Ishikawa (cell line): ENCODE data around the gene CCR5AS.

Experiments used
- CEBPB ChIP-seq: IDR thresholded peaks from 2 replicates; pipeline ENCODE4 v1.6.1; 2012
- CREB1 ChIP-seq: IDR thresholded peaks from 2 replicates; pipeline ENCODE4 v1.6.1; 2012; ENCODE audit warnings: low read depth
- EGR1 ChIP-seq: IDR thresholded peaks from 2 replicates; pipeline ENCODE4 v1.6.1; 2012
- EP300 ChIP-seq: IDR thresholded peaks from 2 replicates; pipeline ENCODE4 v1.6.1; 2012; ENCODE audit warnings: borderline replicate concordance
- FOXM1 ChIP-seq: IDR thresholded peaks from 2 replicates; pipeline ENCODE4 v1.6.1; 2012; ENCODE audit warnings: low read depth, borderline replicate concordance
- MAX ChIP-seq: IDR thresholded peaks from 2 replicates; pipeline ENCODE4 v1.6.1; 2012
- NFIC ChIP-seq: IDR thresholded peaks from 2 replicates; pipeline ENCODE4 v1.6.1; 2012
- RAD21 ChIP-seq: IDR thresholded peaks from 2 replicates; pipeline ENCODE4 v1.6.1; 2012; ENCODE audit warnings: low read depth
- REST ChIP-seq: IDR thresholded peaks from 2 replicates; pipeline ENCODE4 v1.6.1; 2012; ENCODE audit warnings: low read depth, mild to moderate bottlenecking
- TAF1 ChIP-seq: IDR thresholded peaks from 2 replicates; pipeline ENCODE4 v1.6.1; 2012; ENCODE audit warnings: low read depth, mild to moderate bottlenecking
- TCF12 ChIP-seq: IDR thresholded peaks from 2 replicates; pipeline ENCODE4 v1.6.1; 2012; ENCODE audit warnings: low read depth
- TEAD4 ChIP-seq: IDR thresholded peaks from 2 replicates; pipeline ENCODE4 v1.6.1; 2012
- USF1 ChIP-seq: IDR thresholded peaks from 2 replicates; pipeline ENCODE4 v1.6.1; 2012
- YY1 ChIP-seq: IDR thresholded peaks from 2 replicates; pipeline ENCODE4 v1.6.1; 2012; ENCODE audit warnings: low read depth
- ZBTB7A ChIP-seq: IDR thresholded peaks from 2 replicates; pipeline ENCODE4 v1.6.1; 2012; ENCODE audit warnings: low read depth

The CCR5AS gene

DNA sequence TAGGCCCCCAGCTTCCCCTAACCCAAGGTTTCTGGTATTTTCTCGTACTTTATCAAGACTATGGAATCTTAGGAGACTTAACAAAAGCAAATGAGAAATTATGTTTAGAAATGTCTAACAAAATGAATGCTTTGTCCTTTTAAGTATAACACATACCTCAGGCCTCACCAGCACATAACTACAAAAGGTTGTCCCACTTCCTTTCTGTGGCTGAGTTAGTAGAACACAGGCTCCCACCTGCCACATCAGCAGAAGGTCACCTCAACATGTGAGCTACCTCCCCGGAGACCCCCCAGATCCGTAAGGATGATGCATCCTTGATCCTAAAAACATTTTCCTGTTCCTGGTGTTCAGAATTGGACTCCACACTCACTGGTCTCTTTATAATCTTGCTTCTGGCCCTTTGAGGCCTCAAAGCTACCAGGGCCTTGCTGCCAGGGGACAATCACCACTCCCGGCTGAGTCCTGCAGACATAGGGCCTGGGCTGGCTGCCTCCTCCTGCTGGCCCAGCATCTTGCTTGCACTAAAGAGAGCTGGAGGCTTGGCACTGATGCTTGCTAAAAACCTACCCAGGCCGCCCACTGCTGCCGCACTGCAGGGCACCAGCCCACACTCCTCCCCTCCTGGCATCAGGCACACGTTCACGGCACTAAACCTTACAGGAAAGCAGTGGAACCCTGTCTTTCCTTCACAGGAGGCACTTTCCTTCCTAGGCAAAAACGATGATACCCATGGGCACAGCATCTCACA lies 3.0 kb upstream of the CCR5AS start:
- no peak for TF ChIP-seq EGR1
- no peak for TF ChIP-seq RAD21
- TF ChIP-seq FOXM1 = no peak
- no peak for TF ChIP-seq USF1
- no peak for TF ChIP-seq TEAD4
- no peak for TF ChIP-seq CEBPB
- no peak for TF ChIP-seq YY1
- no peak for TF ChIP-seq ZBTB7A
- TF ChIP-seq EP300 = no peak
- no peak for TF ChIP-seq NFIC
- no peak for TF ChIP-seq MAX
- no peak for TF ChIP-seq TCF12
- no peak for TF ChIP-seq REST

DNA sequence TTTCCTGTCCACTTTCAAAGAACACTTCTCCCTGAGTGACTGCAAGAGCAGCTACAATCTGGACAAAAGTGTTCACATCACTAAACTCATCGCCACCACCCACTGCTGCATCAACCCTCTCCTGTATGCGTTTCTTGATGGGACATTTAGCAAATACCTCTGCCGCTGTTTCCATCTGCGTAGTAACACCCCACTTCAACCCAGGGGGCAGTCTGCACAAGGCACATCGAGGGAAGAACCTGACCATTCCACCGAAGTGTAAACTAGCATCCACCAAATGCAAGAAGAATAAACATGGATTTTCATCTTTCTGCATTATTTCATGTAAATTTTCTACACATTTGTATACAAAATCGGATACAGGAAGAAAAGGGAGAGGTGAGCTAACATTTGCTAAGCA lies 2.0 kb upstream of the CCR5AS start:
- TF ChIP-seq TAF1 (no peak), MAX (no peak), EGR1 (no peak), ZBTB7A (no peak)

DNA sequence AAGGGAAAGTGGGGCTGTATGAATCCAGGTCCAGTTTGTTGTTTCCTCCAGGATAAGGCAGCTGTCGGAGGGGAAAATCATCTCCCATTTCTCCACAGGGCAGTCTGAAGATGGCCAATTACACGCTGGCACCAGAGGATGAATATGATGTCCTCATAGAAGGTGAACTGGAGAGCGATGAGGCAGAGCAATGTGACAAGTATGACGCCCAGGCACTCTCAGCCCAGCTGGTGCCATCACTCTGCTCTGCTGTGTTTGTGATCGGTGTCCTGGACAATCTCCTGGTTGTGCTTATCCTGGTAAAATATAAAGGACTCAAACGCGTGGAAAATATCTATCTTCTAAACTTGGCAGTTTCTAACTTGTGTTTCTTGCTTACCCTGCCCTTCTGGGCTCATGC lies 1.1 kb upstream of the CCR5AS start:
- no peak for TF ChIP-seq TAF1
- no peak for TF ChIP-seq YY1
- no peak for TF ChIP-seq NFIC
- TF ChIP-seq RAD21 = no peak
- no peak for TF ChIP-seq TEAD4
- TF ChIP-seq REST = no peak
- no peak for TF ChIP-seq MAX
- no peak for TF ChIP-seq ZBTB7A
- TF ChIP-seq CREB1 = no peak
- TF ChIP-seq CEBPB = no peak
- no peak for TF ChIP-seq EGR1
- no peak for TF ChIP-seq EP300
- no peak for TF ChIP-seq TCF12
- TF ChIP-seq FOXM1 = no peak
- TF ChIP-seq USF1 = no peak

- TF ChIP-seq MAX = no peak
- no peak for TF ChIP-seq TAF1
- TF ChIP-seq YY1 = no peak
- no peak for TF ChIP-seq CEBPB
- no peak for TF ChIP-seq TEAD4
- TF ChIP-seq FOXM1 = no peak
- no peak for TF ChIP-seq USF1
- TF ChIP-seq EGR1 = no peak
- TF ChIP-seq RAD21 = no peak
- no peak for TF ChIP-seq EP300
- TF ChIP-seq TCF12 = no peak
- no peak for TF ChIP-seq REST
- TF ChIP-seq ZBTB7A = no peak
- TF ChIP-seq CREB1 = no peak
- no peak for TF ChIP-seq NFIC
Observed at GRCh38 chr3:46406443-46406787, 451 bp downstream of the CCR5AS start.
